Measurements from ENCODE around the gene BTC.

- TF ChIP-seq RAD21 (IDR thresholded peaks at IDR 0.05; ENCODE audit: low read length) = no peak
- TF ChIP-seq ZBTB33 (IDR thresholded peaks at IDR 0.05; ENCODE audit: borderline replicate concordance, low read depth) = no peak
- no peak for TF ChIP-seq RXRA (IDR thresholded peaks at IDR 0.05; ENCODE audit: borderline replicate concordance, low read depth)
- TF ChIP-seq EZH2phosphoT487 (IDR thresholded peaks at IDR 0.05; ENCODE audit: borderline replicate concordance, low read depth) = no peak
- no peak for TF ChIP-seq POLR2AphosphoS5 (IDR thresholded peaks at IDR 0.05; ENCODE audit: low read depth, low read length)
Measured at GRCh38 chr4:74757136-74757535, 37.2 kb downstream of the BTC start.

Measured in SK-N-SH (cell line).